Activated T-helper 9 cell treated with anti-CD3 and anti-CD28 coated beads, Interleukin-2, amount 50 U/mL, for 16 hours (primary cell): ENCODE measurements around the gene TFDP2.
"Not testable (repeated sequence)": the region's sequence is repeated elsewhere in the genome, so short reads cannot be mapped to it uniquely, and the experiment has no call there.

Experiments used
- DNase-seq: peaks from one replicate; pipeline ENCODE4 v3.0.0-alpha.2; 2020; ENCODE audit warnings: low read depth

The TFDP2 gene

DNA sequence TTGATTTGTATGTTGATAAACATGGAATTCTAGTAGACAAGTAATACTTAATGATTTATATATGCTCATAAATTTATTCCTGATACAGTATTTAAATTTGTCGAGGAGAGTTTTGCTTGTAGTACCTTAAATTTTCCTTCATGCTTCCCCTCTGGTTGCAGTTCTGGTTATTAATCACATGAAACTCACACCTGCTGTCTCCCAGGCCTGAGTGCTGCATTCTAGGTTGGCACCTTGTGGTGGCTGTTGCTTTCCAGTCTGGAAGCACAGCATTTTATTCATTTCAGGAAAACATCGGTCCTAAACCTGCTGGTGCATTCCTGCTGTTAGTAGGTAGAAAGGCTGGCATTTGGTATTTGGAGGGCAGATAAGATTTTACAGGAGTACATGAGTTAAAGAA lies 228.0 kb downstream of the TFDP2 start:
- no peak for DNase-seq

DNA sequence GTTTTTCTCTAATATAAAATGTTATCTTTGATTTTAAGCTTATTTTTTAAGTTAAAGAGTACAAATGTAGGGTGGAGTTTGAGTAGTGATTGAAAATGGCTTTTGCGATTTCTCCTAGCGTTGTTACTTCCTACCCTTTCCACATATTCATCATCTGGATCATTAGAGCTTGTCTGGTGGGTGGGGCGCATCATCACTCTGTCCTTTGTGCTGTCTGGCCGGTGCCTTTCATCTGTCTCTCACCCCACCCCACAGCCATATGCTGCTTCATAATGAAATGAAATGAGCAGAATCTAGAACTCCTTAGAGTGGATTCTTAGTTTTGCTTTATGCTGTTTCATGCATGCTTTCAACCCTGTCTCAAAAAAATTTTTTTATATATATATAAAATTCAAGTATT lies 228.6 kb downstream of the TFDP2 start:
- no peak for DNase-seq

DNA sequence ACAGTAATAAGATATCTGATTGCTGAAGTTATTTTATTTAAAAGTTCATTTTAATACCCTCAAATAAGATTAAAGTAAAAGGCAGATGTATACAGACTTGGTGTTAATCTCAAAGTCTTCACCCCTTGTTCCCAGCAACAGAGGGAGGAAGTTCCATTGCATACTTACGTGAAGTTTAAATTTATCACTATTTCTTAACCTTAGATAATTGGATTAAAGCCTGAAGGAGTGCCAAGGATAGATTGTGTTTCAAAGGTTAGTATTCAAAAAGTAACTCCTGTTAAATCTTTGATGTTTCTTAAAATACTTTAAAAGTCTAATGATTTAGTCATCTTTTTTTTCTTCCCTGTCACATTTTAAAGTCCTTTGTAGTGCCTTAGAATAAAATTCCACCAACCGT lies 233.6 kb downstream of the TFDP2 start:
- no peak for DNase-seq

DNA sequence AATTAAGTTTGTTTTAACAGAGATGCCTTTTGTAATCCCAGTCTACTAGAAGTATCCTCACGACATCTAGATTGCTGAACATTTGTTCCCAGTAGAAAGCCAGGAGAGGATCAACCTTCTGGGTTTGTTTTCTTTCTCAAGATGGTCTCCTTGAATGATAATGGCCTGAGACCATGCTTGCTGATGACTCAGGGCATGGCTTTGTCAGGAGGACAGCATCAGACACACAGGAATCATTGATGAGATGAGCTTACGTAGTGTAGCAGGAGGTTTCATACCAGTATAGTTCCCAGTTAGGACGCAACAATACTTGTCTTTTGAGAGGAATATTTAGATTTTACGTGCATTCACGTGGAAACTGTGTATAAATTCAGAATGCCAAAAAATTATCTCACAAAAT lies 234.3 kb downstream of the TFDP2 start:
- DNase-seq: no peak

DNA sequence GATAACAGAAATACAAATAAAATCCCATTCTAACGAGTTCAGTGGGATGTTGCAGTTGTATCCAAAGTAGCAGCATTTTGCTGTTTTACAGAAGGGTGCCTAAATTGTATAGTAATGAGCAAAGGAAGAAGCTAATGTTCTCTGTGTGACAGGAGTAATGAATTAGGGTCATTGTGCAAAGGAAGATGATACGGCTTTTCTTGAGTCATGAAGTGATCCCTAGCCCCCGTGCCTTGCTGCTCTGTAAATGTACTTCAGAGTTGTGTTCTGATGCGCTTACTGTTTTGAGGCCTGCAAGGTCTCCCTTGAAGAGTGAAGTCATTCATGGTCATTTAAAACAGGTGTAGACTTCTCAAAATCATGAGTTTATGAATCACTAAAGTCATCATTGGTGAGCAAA lies 235.0 kb downstream of the TFDP2 start:
- no peak for DNase-seq

DNA sequence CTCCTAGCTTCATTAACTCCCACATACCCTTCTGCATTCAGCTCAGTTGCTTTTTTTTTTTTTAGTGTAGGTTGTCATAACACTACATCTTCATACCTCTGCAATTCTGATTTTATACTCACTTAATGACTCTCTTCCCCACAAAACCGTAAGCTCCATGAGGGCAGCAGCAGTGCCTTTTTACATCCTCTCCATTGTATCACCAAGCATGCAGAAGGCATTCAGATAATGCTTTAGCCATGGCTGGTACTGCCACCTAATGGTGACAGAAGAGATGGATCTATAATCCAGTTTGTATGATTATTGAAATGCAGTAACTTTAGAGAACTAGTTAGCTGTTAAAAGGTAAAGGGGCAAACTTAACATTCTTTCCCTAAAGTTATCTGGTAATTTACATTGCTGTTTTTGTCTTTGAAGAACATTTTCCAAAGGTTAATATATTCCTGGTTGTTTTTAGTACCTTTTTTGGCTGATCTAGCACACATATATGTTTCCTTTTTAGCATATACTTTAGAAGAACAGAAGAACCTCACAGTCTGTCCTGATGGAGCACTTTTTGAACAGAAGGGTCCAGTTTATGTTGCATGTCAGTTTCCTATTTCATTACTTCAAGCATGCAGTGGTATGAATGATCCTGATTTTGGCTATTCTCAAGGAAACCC lies 236.1 kb downstream of the TFDP2 start:
- DNase-seq: peak; percentile 10

DNA sequence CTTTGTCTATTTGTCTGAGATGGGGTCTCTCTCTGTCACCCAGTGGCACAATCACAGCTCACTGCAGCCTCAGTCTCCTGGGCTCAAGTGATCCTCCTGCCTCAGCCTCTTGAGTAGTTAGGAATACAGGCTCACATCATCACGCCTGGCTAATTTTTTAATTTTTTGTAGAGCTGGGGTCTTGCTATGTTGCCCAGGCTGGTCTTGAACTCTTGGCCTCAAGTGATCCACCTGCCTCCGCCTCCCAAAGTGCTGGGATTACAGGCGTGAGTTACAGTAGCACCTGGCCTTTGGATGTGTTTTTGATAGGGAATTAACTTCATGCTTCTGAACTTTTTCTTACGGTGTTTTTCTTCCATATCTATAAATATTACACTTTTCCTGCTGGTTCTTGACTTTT lies 239.4 kb downstream of the TFDP2 start:
- not testable (repeated sequence) for DNase-seq

DNA sequence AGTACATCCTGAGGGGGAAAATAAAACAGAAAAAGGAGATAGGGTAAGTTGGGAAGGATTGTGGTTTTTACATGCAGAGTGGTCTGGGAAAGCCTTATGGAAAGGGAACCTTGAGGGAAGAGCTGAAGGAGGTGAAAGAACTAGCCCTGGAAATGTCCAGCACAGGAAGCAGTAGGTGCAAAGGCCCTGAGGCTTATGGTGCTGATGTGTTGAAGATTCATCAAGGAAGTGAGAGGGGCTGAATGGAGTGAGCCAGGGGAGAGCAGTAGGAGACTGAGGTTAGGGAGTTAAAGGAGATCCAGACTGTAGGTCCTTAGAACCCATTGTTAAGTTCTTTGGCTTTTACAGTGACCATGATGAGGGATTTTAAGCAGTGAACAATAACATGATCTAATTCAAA lies 239.9 kb downstream of the TFDP2 start:
- DNase-seq: no peak

DNA sequence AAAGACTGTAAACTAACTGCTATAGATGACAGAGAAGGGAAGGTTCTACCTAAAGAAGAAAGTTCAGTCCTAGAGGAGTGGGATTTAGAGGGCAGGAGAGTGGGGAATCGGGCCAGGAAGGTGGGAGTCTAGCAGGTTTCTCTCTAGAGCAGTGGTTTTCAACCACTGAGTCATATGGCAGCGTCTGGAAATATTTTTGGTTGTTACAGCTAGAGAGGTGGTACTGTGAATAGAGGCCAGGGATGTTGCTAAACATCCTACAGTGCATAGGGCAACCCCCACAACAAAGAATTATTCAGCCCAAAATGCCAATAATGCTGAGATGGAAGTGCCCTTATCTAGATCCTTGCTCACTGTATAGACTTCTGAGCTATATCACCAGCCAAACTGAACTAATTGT lies 244.2 kb downstream of the TFDP2 start:
- no peak for DNase-seq

DNA sequence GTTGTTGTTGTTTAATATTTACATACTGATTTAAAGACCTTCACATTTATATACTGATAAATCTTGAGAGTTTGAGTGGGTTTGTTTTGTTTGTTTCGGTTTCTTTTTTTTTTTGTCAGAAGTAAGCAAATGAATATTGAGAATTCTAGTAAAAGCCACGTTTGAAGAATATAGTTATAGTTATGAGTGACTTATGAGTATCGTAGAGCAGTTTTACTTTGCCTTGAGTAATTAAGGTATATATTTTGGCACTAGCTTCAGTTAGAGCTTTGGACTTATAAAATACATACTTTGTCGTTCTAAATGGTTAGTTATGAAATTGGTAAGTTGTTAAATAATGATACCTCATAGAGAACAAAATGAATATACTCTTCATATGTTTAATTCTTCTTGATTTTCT lies 245.1 kb downstream of the TFDP2 start:
- no peak for DNase-seq

DNA sequence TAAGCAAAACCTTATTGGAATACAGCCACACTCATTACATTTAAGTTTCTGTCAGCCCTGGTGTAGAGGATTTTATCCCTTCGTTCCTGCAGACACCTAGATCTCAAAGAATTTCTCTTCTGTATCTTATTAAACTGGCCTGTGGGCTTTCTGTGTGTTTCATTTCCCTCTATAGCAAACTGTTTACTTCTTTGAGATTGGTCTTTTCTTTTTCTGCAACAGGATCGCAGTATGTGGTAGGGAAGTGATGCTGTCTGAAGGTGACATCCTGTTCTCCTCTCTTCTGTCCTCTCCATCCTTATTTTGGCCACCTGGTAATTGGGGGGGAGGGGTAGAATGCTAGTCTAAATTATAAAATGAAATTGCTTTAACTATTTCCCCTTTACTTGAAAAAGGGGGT lies 247.4 kb downstream of the TFDP2 start:
- DNase-seq: no peak

DNA sequence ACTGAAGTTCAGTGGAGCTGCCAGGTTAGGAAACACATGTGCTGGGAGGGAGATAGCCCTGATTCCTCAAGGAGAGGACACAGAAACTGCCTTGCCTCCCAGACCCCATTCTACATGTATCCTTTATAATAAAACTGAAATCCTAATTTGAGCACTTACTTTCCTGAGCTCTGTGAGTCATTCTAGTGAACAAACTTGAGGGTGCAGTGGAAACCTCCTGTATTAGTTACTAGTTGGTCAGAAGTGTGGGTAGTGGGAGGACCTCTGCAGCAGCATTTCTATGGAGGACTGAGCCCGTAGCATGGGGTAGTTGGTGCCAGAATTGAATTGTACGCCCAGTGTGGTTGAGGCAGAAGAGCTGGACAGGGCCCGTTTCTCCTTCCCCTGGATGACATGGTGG lies 249.0 kb downstream of the TFDP2 start:
- no peak for DNase-seq

DNA sequence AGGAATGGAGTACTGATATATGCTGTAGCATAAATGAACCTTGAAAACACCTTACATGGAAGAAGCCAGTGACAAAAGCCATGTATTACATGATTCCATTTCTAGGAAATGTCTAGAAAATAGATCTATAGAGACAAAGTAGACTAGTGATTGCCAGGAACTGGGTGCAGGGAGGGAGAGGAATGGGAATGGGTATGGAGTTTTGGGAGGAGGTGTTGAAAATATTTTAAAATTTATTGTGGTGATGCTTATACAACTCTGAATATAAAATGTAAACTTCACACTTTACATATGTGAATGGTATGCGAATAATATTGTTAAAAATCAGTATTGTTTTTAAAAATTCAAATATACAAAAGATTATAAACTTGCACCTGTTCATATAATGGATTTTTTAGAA lies 250.4 kb downstream of the TFDP2 start:
- no peak for DNase-seq

DNA sequence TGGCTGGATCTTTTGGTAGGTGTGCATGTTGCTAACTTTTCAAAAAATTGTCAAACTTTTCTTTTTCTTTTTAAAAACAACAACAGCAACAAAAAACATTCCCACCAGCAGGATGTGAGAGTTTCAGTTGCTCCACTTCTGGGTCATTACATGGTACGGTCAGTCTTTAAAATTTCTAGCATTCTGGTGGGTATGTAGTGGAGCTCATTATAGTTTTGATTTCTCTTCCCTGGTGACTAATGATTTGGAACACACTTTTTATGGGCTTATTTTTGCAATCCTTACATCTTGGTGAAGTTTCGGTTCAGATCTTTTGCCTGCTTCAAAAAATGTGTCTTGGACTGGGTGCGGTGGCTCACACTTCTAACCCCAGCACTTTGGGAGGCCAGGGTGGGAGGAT lies 253.6 kb downstream of the TFDP2 start:
- DNase-seq: no peak

DNA sequence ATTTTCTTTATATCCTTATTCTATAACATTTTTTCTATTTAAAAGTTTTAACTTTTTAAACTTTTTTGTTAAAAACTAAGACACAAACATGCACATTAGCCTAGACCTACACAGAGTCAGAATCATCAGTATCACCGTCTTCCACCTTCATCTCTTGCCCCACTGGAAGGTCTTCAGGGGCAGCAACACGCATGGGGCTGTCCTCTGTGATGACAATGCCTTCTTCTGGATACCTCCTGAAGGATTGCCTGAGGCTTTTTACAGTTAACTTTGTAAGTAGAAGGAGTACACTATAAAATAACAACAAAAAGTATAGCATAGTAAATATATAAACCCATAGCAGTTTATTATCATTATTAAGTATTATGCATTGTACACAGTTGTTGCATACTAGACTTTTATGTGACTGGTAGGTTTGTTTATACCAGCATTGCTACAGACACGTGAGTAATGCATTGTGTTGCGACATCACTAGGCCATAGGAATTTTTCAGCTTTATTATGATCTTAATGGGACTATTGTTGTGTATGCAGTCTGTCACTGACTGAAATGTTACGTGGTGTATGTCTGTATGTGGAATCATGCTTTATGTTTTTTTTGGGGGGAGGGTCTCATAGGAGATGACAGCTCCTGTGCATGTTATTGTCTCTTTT lies 254.7 kb downstream of the TFDP2 start:
- DNase-seq: no peak
